ENCODE measurements around the gene DLX2. TPM values are rescaled to one million over a fixed set of nuclear protein-coding genes. Genes with fewer than 3 reads are reported as not detected.
"Not testable (repeated sequence)": the region's sequence is repeated elsewhere in the genome, so short reads cannot be mapped to it uniquely, and the experiment has no call there.

DLX2 gene
- total RNA-seq: 0.17 TPM in 1 of 2 replicates, not detected in the other

DNA sequence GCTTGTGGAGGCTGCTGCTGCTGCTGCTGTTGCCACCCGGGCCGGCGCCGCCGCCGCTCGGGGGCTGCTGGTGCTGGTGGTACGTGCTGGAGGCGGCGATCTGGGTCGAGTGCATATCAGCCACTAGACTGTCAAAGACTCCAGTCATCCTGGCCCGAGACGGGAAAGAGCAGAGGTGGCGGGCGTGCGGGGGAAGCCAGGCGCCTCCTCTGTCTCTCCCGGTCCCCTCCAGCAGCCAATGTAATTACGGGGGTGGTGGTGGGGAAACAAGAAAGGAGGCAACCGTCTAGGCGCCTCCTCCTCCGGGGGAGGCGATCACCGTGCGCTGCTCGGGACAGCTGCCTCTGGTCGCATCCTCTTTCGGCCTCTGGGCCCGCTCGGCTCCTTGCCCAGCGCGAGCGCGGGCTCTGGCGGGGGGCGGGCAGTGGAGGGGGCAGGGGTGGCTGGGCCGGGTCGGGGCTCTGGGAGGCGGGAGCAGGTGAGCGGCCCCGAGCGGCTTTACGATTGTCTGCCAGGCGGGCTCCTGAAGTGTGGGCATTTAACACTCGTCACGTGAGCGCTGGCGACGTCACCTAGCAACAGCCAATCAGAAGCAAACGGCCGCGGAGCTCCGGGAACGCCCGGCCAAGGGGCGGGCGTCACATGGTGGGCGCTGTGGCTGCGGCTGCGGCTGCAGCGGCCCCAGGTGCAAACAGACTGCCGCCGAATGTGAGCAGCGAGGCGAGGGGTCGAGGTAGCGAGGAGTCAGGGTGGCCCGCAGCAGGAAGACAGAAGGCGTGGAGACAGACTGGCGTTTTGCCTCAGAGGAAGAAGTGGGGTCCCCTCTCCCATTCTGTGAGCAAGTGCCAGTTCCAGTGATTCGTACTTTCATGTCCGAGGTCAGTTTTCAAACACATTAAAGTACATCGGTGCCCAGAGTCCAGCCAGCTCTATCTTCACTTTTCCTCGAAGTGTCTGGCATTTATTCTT is at the start of gene DLX2:
TSS of gene DLX2 (minus strand) at position 510 of the 969 bp plus-strand sequence. CDS start at position 148, 362 bp downstream.
- DNase-seq (ENCODE audit: low read depth): peak; percentile 57

- DNase-seq (ENCODE audit: low read depth): peak; percentile 47
Observed at GRCh38 chr2:172147944-172148650, 45.4 kb upstream of the DLX2 start.

- no peak for DNase-seq (ENCODE audit: low read depth)
Observed at GRCh38 chr2:172143817-172144216, 41.1 kb upstream of the DLX2 start.

GRCh38 chr2:172138727-172139126 is 36.0 kb upstream of the DLX2 start:
- DNase-seq (ENCODE audit: low read depth): not testable (repeated sequence)

DNA sequence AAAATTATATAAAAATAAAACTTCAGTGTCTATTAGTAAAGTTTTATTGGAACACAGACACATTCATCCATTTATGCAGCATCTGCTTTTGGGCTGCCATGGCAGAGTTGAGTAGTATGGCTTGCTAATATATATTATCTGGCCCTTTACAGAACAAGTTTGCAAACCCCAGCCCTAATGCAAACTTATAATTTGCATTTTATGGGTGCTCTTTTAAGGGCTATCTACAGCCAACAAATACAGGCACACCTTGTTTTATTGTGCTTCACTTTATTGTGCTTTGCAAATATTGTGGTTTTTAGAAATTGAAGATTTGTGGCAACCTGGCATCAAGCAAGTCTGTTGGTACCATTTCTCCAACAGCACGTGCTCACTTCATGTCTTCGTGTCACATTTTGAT is 35.2 kb upstream of the DLX2 start:
- DNase-seq (ENCODE audit: low read depth): no peak

GRCh38 chr2:172137109-172137508 is 34.4 kb upstream of the DLX2 start:
- DNase-seq (ENCODE audit: low read depth): no peak

DNA sequence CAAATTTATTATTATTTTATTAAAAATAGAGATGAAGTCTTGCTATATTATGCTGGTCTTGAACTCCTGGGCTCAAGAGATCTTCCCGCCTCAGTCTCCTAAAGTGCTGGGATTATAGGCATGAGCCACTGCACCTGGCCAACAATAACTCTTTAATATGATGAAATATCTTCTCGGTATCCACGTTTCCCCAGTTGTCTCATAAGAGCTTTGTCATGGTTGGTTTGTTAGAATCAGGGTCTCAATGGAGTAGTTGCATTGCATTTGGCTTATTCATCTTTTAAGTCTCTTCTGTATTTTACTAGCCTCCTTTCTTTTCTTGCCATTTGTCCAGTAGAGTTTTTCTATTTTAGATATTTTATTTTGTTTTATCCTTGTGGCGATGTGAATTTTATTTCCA is 32.7 kb upstream of the DLX2 start:
- DNase-seq (ENCODE audit: low read depth): no peak

DNA sequence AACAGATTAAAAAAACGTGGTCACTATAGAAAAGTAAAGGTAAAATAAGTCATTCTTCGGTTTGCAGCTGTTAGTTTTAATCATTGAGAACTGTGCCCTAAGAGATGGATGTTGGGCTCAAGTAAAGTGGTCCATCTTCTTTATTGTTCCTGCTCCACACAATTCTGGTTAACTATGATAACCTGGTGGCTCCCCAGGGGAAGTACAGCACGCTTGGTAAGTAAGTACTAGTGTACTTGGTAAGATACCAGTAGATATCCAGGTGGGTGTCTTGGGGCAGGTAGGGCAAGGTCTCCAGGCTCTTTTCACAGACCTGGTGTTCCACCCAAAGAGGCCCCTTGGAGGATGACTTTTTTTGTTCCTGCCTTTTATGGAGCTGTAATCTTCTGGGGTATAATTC is 31.6 kb upstream of the DLX2 start:
- no peak for DNase-seq (ENCODE audit: low read depth)

GRCh38 chr2:172131713-172132555 is 29.2 kb upstream of the DLX2 start:
- no peak for DNase-seq (ENCODE audit: low read depth)

DNA sequence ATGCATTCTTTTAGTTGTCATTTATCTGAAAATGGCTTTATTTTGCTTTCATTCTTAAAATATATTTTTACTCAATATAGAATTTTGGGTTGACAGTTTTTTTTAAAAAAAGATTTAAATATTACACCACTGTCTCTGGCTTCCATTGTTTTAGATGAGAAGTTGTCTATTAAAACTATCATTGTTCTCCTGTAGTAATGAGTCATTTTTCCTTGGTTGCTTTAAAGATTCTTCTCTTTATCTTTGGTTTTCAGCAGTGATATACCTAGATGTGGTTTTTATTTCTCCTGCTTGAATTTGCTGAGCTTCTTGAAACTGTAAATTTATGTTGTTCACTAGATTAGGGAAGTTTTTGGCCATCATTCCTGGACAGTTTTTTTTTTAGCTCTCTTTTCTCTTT is 26.7 kb upstream of the DLX2 start:
- DNase-seq (ENCODE audit: low read depth): no peak

- no peak for DNase-seq (ENCODE audit: low read depth)
Observed at GRCh38 chr2:172128484-172128883, 25.8 kb upstream of the DLX2 start.

GRCh38 chr2:172120118-172120517 is 17.4 kb upstream of the DLX2 start:
- DNase-seq (ENCODE audit: low read depth): no peak

GRCh38 chr2:172119089-172119488 is 16.4 kb upstream of the DLX2 start:
- DNase-seq (ENCODE audit: low read depth): peak; percentile 86

DNA sequence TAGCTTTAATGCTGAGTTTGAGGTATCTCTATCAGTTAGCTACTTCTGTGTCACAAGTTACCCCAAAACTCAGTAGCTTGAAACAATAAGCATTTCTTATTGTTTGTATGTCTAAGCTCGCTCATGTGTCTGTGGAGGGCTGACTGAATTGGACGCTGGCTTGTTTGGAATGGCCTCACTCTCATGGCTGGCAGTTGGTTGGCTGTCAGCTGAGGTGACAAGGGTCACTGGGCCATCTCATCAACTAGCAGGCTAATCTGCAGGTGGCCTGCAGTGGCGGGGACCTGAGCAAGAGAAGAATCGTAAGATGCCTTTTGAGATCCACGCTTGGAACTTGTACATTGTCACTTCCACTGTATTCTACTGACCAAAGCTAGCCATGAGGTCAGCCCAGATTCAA is 13.4 kb upstream of the DLX2 start:
- DNase-seq (ENCODE audit: low read depth): no peak

- no peak for DNase-seq (ENCODE audit: low read depth)
Observed at GRCh38 chr2:172114579-172114978, 11.9 kb upstream of the DLX2 start.

GRCh38 chr2:172114176-172114575 is 11.5 kb upstream of the DLX2 start:
- DNase-seq (ENCODE audit: low read depth): not testable (repeated sequence)

DNA sequence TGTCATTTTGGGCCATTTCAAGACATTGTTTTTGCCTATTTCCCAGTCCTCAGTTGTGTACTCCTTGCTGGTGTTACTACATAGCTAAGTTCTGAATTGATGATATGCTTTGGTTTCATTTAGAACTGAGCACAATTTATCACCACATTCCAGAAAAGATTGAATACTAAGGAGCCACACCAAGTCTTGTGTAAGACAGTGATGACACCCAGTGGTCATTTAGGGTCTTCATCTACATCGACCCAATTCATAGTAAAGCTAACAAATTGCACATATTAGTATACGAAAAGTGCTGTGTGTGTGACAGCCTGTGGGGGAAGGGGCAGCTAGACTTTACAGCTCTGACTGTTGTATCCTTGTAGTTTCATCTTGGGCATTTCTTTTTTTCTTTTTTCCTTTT is 10.9 kb upstream of the DLX2 start:
- DNase-seq (ENCODE audit: low read depth): peak; percentile 38

GRCh38 chr2:172109988-172110811 is 7.5 kb upstream of the DLX2 start:
- DNase-seq (ENCODE audit: low read depth): no peak

DNA sequence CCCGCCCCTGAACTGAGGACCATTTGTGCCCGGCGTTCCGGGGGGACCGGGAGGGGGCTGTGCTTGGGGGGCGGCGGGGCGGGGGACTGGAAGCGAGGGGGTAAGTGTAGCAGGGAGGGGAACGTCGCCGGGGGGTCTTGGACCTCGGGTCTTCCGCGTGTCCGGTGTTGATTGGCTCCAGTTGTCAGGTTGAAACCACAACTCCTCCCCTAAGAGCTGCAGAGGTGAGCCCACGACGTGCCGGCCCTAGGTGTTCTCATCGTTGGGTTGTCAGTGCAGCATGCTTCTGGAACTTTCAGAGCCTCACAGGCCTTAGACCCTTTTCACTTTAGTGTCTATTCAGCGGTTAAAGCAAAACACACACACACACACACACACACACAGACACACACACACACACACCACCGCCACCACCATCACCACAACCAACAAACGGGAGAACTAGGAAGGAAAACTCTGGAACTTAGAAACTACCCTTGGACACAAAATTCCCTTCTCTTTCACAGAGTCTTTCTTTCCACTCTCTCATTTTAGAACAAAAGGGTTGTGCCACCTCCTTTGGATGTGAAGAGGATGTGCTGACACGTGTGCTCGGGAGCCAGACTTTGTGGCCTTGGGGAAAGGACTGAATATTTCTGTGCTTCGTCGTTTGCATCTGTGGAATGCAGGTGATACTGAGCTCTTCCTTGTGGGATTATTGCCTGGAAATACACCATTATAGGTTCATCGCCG is 6.7 kb upstream of the DLX2 start:
- no peak for DNase-seq (ENCODE audit: low read depth)

- no peak for DNase-seq (ENCODE audit: low read depth)
Observed at GRCh38 chr2:172108587-172108930, 5.9 kb upstream of the DLX2 start.
